ENCODE results near the gene IFIT5.
"Not testable (repeated sequence)": the region's sequence is repeated elsewhere in the genome, so short reads cannot be mapped to it uniquely, and the experiment has no call there.

IFIT5 gene, protein sequence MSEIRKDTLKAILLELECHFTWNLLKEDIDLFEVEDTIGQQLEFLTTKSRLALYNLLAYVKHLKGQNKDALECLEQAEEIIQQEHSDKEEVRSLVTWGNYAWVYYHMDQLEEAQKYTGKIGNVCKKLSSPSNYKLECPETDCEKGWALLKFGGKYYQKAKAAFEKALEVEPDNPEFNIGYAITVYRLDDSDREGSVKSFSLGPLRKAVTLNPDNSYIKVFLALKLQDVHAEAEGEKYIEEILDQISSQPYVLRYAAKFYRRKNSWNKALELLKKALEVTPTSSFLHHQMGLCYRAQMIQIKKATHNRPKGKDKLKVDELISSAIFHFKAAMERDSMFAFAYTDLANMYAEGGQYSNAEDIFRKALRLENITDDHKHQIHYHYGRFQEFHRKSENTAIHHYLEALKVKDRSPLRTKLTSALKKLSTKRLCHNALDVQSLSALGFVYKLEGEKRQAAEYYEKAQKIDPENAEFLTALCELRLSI

GRCh38 chr10:89414146-89414878 lies at the start of gene IFIT5:
Gene IFIT5 (plus strand): TSS chr10:89414568. CDS start chr10:89414799, 231 bp downstream.
- DNase-seq (ENCODE audit: low read depth) = peak; percentile 45

- DNase-seq (ENCODE audit: low read depth) = no peak
These were observed 46.8 kb upstream of the IFIT5 start for GRCh38 chr10:89367529-89367928.

DNA sequence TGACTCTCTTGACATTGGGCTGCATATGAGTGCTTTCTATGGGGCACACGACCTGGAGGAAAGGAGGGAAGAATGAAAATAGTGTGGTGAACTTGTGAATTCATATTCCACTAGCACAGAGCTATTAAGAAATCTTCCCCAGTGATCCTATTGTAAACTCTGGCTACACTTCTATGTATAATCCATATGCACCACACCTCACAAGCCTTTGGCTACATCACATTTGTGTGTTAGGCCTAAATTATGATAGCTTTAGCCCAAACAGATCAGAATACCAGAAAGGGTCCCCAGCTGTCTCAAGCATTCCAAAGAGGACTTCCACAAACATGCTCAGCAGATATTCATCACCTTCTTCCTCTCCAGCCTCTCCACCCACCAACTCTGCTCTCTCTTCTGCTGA lies 46.2 kb upstream of the IFIT5 start:
- DNase-seq (ENCODE audit: low read depth) = no peak

DNA sequence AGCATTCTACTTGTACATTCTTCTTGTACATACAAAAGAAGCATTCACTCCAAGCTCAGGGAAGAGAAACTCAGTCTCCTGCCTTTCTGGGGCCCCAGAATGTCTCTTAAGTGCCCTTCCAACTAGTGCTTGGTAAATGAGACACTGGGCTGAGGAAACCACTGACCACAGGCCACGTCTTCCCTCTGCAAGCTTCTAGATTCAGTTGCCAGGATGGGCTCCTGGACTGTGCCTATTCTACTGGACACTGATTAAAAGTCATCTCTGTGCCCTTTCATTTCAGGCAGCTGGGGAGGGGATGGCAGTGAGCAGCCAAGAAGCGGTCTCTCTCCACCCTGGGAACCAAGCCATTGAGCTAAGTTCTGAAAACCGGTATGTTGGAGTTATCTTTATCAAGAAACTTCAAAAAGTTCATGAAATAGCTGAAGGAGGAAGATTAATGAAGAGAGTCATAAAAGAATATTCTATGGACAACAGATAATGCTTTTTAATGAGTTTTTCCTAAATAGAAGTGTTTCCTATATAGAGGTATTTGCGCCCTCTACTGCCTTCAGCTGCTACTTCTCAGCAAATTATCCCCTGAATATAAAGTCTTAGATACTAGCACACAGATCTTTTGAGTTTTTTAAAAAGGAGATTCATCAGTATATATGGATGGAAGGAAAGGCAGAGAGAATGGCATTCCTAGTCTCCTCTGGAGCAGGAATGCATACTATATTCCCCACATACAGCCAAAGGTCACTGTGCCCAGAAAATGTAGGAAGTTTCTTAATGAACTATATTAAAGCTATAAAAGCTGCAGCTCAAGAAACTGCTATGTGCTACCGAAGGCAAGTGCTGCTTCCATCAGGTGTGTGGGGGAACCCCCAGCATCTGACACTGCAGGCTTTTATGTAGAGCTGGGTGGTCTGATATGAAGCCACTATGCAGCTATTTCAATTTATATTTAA lies 44.9 kb upstream of the IFIT5 start:
- DNase-seq (ENCODE audit: low read depth) = no peak

DNA sequence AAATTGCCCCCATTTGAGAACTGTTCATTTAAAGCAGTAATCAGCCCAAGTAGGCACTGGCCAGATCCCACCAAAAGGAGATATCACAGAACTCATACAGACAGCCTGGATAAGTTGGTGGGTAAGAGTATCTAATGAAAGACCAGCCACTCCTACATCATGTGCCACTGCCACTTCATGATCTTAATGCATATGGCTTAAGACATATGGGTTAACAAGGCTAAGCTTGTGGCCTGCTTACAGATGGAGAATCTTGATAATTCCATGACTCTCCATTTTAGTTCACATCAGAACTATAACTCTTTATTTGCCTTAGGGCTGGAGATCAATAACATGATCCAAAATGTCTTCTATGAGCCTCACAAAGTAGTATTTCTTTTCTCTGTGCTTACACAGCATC lies 43.3 kb upstream of the IFIT5 start:
- DNase-seq (ENCODE audit: low read depth) = no peak

DNA sequence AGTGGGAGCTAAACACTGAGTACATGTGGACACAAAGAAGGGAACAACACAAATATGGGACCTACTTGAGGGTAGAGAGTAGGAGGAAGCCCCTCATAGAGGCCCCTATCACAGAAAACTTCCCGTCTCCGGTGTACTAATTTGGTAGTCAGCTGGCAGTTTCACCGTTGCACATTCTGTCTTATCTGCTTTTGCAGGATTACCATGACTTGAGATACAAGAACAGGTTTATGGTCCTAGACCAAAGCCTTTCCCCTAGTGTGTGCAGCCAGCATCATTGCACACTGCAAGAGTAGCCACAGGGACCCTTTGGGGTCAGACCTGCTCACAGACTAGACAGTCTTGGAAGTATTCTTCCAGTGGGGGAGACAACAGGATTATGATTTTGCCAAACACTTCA lies 42.4 kb upstream of the IFIT5 start:
- no peak for DNase-seq (ENCODE audit: low read depth)

DNA sequence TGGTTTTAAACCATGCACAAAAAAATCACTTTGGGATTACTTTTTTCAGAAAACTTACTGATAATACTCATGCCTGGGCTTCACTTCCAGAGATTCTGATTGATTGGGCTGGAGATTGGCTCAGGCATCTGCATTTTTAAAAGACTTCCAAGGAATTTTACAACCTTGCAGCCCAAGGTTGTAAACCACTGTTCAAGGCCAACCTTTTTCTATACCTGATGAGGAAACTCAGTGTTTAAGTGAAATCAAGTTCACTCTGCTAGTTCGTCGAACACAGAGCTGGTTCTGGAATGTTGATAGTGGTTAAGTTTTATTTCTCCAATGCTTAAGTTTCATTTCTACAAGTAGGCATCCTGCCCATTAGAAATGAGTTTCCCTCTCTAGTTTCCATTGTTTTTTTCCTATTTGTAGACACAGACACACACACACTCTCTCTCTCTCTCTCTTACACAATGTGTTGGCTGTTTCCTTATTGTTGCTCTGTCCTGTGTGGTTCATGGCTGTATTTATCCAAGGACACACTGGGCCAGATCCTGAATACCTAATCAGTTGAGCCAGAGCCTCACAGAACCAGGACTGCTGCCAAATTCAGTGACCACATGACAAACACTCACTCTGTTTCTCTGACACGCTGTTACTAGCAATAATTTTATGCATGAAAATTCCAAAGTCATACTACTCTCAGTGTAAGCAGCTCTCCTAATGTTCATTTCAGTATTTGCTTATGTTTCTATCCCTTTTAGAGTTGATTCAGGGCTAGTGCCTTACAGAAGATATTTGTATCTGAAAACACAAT lies 40.3 kb upstream of the IFIT5 start:
- no peak for DNase-seq (ENCODE audit: low read depth)

- DNase-seq (ENCODE audit: low read depth) = no peak
These were observed 39.6 kb upstream of the IFIT5 start for GRCh38 chr10:89374713-89375141.

GRCh38 chr10:89377705-89378637 lies 36.4 kb upstream of the IFIT5 start, which contains the start of gene IFIT1B:
Gene IFIT1B (plus strand): TSS chr10:89378056. CDS start chr10:89378136, 80 bp downstream.
- no peak for DNase-seq (ENCODE audit: low read depth)

GRCh38 chr10:89379103-89379502 lies 35.3 kb upstream of the IFIT5 start:
- no peak for DNase-seq (ENCODE audit: low read depth)

GRCh38 chr10:89382757-89383156 lies 31.6 kb upstream of the IFIT5 start:
- no peak for DNase-seq (ENCODE audit: low read depth)

- no peak for DNase-seq (ENCODE audit: low read depth)
These were observed 29.7 kb upstream of the IFIT5 start for GRCh38 chr10:89384474-89385340.

DNA sequence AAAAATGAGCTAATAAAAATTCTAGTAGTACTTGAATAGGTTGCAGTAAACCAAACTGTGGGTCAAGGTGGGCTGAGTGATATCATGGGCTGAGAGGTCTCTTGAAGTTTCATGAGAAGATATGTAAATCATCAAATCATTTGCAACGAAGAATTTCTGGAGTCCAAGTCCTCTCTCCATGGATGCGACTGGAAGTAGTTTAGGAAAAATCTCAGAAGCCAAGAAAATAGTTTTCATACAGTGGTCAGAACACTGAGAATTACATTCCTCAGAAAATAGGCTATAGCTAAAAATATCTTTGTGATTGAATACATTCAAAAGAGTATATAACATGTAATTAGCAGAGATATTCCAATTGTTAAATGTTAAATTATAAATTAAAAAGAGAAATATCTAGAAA lies 25.6 kb upstream of the IFIT5 start:
- DNase-seq (ENCODE audit: low read depth) = no peak

GRCh38 chr10:89389254-89389653 lies 25.1 kb upstream of the IFIT5 start:
- no peak for DNase-seq (ENCODE audit: low read depth)

DNA sequence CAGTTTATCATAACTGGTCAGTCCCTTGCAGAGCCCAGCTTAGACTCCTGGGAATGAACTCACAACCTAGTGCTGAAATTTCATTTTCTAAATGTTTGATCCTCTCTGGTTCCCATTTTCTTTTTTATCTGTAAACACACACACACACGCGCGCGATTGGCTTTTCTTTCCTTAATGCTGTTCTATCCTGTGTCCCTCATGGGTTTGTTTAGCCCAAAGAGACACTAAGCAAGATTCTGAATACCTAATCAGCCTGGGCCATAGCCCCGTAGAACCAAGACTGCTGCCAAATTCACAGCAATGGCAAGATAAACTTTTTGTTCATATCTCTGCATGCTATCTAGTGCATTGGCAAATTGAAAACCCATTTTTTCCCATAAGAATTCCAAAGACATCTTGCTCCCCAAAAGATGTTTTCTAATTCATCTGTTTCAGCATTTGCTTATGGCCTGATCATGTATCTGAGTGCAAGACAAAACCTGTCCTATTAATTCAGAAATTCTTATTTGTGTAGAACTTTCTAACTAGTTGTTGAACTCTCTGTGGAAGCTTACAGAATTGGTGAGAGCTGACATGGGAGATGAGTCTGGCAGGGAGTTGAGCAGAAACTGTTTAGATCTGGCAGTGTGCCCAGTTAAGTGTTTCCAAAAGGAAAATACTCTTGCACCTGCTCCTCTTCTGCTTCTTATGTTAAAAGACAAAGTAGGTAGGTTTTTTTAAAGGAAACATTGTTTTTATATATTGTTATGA lies 23.7 kb upstream of the IFIT5 start:
- no peak for DNase-seq (ENCODE audit: low read depth)

- not testable (repeated sequence) for DNase-seq (ENCODE audit: low read depth)
These were observed 23.2 kb upstream of the IFIT5 start for GRCh38 chr10:89391226-89391576.

DNA sequence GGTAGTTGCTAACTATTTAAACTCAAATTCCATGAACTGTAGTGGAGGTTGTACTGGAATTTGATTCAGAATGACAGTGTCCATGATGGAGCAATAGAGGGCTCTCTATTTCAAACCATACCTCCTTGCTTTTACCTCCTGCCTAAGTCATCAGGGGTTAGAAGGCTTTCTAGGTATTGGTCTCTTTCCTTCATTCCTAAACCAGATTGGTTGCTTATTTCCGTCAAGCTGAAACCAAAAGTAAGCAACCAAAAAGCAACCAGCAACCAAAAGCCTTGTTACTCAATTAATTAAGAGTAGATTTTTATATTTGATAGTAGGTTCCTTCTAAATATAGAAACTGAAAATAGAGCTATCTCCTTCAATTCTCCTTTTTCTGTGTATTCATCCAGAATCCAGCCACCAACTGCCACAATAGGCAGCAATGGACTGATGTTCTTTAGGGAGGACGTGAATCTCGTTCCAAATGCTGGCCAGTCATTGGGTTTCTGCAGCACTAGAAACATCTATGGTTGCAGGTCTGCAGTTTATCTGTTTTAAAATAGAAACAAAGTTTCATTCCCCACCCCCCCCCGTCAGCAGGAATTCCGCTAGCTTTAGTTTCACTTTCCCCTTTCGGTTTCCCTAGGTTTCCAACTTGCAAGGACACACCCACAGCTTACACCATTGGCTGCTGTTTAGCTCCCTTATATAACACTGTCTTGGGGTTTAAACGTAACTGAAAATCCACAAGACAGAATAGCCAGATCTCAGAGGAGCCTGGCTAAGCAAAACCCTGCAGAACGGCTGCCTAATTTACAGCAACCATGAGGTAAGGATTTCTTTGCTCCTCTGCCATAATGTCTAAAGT lies 22.2 kb upstream of the IFIT5 start, which contains the start of gene IFIT1:
IFIT1 (plus strand) TSS at position 717 of the 850 bp plus-strand sequence; CDS start at position 807, 90 bp downstream.
- peak; percentile 18 for DNase-seq (ENCODE audit: low read depth)

Data from activated T-cell treated with anti-CD3 and anti-CD28 coated beads for 1 hour (primary cell).